Measurements from ENCODE around the gene PAGE4.

PAGE4 gene

GRCh38 chrX:49829016-49829415 is at the start of gene PAGE4:
TSS of gene PAGE4 (plus strand) at chrX:49829303. CDS start at chrX:49830429, 1,126 bp downstream.
- no peak for DNase-seq

- DNase-seq = no peak
Observed at GRCh38 chrX:49784747-49785280, 44.3 kb upstream of the PAGE4 start.

- DNase-seq = no peak
Observed at GRCh38 chrX:49792376-49792775, 36.7 kb upstream of the PAGE4 start.

- no peak for DNase-seq
Observed at GRCh38 chrX:49793686-49794085, 35.4 kb upstream of the PAGE4 start.

GRCh38 chrX:49799828-49800227 is 29.3 kb upstream of the PAGE4 start:
- DNase-seq = no peak

GRCh38 chrX:49809891-49810632 is 19.0 kb upstream of the PAGE4 start:
- DNase-seq = no peak

DNA sequence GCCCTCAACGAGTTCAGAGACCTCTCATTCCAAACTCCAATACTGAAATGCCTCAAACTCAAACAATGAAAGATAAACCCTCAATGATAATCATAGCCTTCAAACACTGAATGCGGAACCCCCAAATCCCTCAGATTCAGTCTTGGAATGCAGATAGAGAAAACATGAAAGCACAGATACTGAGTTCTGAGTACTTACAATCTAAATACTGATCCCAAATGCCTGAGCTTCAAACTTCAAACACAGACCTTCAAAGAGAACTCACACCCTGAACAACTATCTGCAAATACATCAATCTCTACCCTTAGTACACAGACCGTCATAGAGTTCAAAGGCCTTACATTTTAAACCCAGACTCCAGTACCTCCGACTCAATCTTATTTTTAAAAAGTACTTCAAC is 16.9 kb upstream of the PAGE4 start:
- DNase-seq = no peak

DNA sequence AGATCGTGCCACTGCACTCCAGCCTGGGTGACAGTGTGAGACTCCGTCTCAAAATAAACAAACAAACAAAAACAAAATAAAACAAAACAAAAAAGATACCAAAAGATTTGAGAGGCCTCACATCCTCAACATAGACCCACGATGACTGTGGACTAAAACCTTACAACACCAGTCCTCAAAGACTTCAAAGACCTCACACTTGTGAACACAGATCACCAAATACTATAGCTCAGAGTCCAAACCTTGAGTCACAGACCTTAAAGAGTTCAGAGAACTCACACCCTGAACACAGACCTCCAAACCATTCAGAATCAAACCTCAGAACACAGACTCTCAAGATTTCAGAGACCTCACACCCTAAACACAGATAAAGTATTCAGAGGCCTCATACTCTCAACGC is 12.7 kb upstream of the PAGE4 start:
- no peak for DNase-seq

- DNase-seq = no peak
Observed at GRCh38 chrX:49838374-49838773, 9.3 kb downstream of the PAGE4 start.

DNA sequence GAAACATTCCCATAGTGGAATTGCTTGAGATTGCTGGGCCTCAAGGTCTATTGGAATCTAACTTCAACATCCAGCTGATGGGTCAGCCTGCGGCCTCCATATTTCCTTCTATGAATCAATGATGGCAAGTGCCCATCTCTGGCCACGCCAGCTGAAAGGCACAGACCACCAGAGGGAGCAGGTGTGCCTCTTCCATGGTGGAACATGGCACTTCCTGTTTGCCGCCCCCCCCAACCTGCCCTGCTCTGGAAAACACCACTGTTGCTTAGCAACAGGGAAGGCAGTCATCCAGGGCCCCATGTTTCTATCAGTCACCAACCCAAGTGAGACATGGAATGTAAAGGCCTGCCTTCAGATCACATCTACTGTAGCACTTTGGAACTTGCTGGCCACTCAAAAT is 11.6 kb downstream of the PAGE4 start:
- no peak for DNase-seq

DNA sequence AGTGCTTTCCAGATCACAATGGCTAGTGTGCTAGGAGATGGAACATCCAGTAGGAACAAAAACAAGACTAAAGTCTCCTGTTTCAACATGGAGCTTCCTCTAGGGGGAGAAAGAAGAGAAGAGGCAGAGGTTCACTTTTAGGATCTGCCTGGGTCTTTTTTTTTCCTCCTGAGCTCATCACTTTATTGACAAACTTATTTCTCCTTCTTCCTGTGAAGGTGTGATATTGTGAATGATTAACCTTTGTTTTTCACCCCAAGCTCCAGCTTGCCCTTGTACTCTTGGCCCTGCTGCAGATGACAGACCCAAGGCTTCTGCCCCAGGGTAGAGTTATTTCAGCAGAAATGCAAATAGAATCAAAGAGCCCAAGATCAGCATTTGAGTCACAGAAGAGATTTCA is 13.5 kb downstream of the PAGE4 start:
- no peak for DNase-seq

DNA sequence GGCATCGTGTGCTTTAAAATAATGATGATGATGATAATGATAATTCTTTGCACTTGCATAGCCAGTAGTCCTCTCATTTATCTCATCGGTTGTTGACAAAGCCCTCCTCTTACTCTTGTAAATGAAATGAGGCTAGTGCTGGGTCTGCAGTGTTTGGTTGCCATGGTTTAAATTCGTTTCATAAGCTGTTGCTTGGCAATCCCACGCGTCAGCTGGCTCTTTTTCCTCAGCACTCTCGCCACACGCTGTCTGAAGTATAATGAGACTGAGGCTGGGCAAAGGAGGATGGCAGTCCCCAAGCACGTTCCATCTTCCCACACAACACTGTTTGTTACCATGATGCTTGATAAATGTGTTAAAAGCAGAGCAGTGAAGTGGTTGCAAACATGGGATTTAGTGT is 15.5 kb downstream of the PAGE4 start:
- no peak for DNase-seq

DNA sequence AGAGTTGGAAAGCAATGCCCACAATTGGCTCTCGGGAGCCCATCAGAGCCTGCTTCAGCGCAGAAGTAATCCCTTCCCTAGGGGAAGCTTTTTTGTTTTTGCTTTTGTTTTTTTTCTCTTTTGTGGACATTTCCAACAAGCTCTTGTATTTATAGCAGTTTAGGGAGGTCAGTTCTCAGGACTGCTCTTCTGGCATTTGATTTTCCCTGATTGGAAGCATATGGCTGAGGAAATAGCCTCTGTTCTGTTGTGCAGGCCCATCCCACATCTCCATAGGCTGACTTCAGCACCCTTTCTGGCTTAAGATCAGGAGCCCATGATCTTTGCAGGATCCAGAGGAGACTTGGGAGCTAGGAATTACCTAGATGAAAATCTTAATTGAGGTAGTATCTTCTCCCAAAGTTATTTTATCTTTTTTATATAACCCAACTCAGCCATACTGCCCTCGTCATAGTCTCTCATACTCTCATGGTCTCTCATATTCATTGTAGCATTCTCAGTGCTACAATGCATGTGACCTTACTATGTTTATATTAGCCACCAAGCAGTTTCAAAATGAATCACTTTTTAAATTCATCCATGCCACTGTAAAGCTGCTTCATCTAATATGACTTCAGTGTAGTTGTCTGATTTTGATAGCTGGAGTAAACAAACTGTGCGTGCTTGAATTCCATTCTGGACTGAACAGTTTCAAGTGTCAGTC is 16.7 kb downstream of the PAGE4 start:
- DNase-seq = no peak

- no peak for DNase-seq
Observed at GRCh38 chrX:49846522-49846921, 17.4 kb downstream of the PAGE4 start.

- DNase-seq = no peak
Observed at GRCh38 chrX:49848275-49848674, 19.2 kb downstream of the PAGE4 start.

DNA sequence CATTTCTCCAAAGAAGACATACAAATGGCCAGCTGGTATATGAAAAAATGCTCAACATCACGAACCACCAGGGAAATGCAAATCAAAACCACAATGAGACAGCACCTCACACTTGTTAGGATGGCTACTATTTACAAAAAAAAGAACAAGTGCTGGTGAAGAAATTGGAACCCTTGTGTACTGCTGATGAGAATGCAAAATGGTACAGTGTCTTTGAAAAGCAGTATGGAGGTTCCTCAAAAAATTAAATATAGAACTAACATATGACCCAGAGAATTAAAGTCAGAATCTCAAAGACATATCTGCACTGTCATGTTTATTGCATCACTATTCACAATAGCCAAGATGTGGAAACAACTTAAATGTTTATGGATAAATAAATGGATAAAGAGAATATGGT is 20.9 kb downstream of the PAGE4 start:
- DNase-seq = no peak

DNA sequence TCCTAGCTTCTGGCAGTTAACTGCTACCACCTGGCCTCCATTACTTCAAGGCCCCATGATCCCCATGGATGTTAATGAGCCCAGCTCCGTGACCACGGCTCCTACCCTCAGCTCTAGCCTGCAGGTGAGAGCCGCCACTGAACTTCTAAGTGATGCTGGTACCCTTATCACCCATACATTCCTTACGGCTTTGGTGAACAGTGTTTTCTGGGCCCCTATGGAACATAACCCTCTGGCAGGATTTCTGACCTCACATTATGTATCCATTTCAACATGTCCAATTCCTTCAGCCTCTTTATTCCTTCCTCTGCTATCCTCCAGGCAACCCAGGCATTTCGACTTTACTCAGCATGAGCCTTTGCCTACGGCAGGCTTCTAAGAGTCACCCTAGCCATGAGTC is 24.6 kb downstream of the PAGE4 start:
- DNase-seq = no peak

DNA sequence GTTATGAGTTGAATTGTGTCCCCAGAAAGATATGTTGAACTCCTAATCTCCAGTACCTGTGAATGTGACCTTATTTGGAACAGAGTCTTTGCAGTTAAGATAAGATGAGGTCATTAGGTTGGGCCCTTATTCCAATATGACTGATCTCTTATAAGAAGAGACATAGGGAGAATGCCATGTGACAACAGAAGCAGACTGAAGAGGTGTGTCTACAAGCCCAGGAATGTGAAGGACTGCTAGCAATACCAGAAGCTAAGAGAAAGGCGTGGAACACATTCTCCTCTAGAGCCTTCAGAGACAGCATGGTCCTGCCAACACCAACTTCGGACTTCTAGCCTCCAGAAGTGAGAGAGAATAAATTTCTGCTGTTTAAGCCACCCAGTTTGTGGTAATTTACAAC is 27.7 kb downstream of the PAGE4 start:
- no peak for DNase-seq

- DNase-seq = no peak
Observed at GRCh38 chrX:49858341-49858740, 29.2 kb downstream of the PAGE4 start.

DNA sequence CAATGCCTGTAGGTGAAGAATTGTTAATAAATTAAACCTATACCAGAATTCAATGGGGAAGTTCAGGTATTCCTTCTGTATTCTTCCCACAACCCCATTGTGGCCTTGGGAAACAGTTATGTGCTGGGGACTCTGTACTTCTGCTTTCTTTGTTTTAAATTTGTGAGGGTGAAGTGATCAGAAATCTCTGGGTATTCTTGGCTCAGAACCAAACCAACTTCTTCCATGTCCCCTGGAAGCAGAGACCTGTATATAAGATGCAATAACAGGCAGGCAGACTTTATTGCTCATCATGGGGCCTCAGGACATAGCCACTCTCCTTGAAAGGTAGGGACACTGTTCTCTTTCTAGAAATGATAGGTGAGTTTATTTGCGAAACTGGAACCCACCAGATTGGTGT is 30.4 kb downstream of the PAGE4 start:
- no peak for DNase-seq

DNA sequence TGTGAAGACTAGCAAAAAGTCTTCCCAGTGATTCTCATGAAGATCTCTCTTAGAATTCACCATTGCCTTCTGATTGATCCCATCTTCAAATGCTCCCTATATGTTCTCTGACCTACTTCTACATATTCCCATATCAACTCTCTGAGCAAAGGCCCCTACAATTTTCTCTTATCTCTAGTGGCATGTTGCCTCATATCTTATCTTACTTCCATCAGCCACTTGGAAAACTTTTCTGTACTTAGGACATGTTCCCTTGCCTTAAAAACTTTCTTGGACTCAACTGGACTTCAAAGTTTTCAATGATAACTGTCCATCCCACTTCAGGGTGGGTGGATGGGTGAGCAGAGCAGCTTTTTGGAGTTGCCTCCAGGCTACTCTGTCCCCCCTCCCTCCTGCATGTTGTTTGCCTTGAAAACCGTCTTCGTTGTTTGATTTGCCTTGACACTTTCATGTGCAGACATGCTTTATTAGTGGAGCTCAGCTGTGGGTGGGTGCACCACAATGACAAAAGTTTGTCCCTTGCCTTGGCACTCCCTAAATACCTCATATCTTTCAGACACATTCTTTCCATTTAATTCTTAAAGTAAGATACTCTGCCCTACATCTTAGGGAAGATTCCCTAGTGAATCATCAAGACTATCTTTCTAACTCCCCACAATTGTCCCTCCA is 31.9 kb downstream of the PAGE4 start:
- DNase-seq = no peak

- DNase-seq = no peak
Observed at GRCh38 chrX:49862093-49862492, 33.0 kb downstream of the PAGE4 start.

DNA sequence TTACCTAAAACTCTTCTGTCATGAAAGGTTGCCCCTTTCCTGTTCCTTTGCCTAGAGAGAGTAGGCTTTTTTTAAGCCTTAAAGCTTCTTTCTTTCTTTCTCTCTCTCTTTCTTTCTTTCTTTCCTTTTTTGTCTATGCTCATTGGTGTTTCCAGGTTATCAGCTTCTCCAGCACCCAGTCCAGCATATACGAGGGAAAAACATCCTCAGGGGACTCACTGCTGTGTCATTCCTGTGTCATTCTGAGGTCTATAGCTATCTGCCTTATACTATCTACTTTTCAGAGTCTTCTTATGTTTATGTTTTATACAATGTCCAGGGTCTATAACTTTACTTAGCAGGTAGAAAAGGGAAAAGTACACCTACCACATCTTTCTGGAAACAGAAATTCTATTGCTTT is 39.6 kb downstream of the PAGE4 start:
- no peak for DNase-seq

- DNase-seq = no peak
Observed at GRCh38 chrX:49876750-49877149, 47.6 kb downstream of the PAGE4 start.
